Measurements from ENCODE around the gene MMP20. TPM values are rescaled to one million over a fixed set of nuclear protein-coding genes. Genes with fewer than 3 reads are reported as not detected.

Gene MMP20
- total RNA-seq, 1 experiment from 2014 or later = not detected

DNA sequence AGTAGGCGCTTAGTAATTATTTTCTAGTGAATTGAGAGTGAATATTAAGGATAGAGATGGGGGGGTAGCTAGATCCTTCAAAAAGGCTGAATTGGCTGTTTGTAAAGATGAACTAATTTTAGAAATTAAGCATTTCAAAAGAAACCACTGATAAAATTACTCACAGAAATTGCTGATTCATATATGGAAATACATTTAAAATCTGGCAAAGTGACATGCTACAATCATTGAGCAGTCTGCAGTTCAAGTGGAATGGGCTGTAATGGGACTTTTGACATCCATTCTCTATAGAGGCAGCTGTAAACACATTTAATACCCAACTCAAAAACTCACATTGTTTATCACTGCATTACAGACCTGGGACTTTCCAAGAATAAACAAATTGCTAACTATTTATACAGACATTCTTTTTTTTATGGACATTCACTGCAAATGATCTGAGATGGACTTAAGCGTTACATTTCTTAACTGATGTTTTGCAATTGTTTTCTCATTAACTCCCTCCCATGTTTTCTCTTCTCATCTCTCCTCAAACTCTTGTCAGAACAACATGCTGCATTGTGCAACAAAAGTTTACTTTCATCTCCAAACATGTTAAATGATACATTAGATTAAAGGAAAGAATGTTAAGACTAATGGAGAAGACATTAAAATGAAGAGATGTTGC, 52.4 kb downstream of the MMP20 start:
- Histone ChIP-seq H3K4me2 (ENCODE audit: insufficient read depth, insufficient read length, low read length) (no peak overlapping the region), H3K23ac (ENCODE audit: insufficient read length, low read depth, low read length) (no peak overlapping the region), H3K4ac (ENCODE audit: low read depth, low read length) (no peak overlapping the region), H2BK20ac (ENCODE audit: low read depth, low read length, poor library complexity, severe bottlenecking) (no peak overlapping the region), H2AK5ac (ENCODE audit: insufficient read length, low read length) (no peak overlapping the region), H4K20me1 (ENCODE audit: control insufficient read depth, insufficient read depth, insufficient read length) (no peaks in the 10 kb centered on the region), H3K56ac (ENCODE audit: insufficient read length, low read depth, low read length) (no peak overlapping the region), H2BK5ac (ENCODE audit: insufficient read length, low read length) (no peak overlapping the region), H4K91ac (ENCODE audit: insufficient read length, low read depth, low read length) (no peak overlapping the region), H4K8ac (replicated peaks; ENCODE audit: insufficient read length, low read depth, low read length) (no peak overlapping the region), H3K9ac (ENCODE audit: extremely low read depth, insufficient read length, low read length) (no peak overlapping the region), H3K9me3 (ENCODE audit: control insufficient read depth, low read depth, low read length) (peaks cover 14% of the 10 kb centered on the region), H3T11ph (ENCODE audit: low read length) (no peak overlapping the region), H3K27me3 (ENCODE audit: insufficient read depth, low read length) (no peaks in the 10 kb centered on the region), H3K79me2 (ENCODE audit: insufficient read depth, low read length) (no peaks in the 10 kb centered on the region), H3K27ac (ENCODE audit: insufficient read length, low read depth, low read length) (no peak overlapping the region), H2BK12ac (ENCODE audit: insufficient read length, low read depth, low read length) (no peak overlapping the region), H3K23me2 (ENCODE audit: insufficient read length, low read depth, low read length, poor library complexity, severe bottlenecking) (no peaks in the 10 kb centered on the region), H3K14ac (ENCODE audit: insufficient read depth, low read length) (no peak overlapping the region), H4K5ac (ENCODE audit: insufficient read length, low read depth, low read length) (no peak overlapping the region), H3K18ac (ENCODE audit: insufficient read length, low read depth, low read length) (no peak overlapping the region), H2BK15ac (ENCODE audit: low read depth, low read length) (no peak overlapping the region), H2AFZ (ENCODE audit: low read length) (no peak overlapping the region), H3K4me1 (ENCODE audit: insufficient read depth, low read length) (no peaks in the 10 kb centered on the region), H3K79me1 (ENCODE audit: insufficient read depth, low read depth, low read length, poor library complexity, severe bottlenecking) (no peaks in the 10 kb centered on the region), H2BK120ac (ENCODE audit: low read depth, low read length, poor library complexity, severe bottlenecking) (no peak overlapping the region)
- no peak for DNase-seq
- WGBS (ENCODE audit: extremely low coverage, insufficient read length, low lambda C conversion rate) = no CpG with 5 or more reads among the region's 2 CpGs
- Mint-ChIP-seq H3K27ac (no peak overlapping the region), H3K9me3 (peaks cover 22 to 24% of the 10 kb centered on the region in 2 experiments), H3K4me1 (no peaks in the 10 kb centered on the region), H3K36me3 (ENCODE audit: insufficient read depth in 1 of 3, low read depth in 3 of 3) (peaks cover 5 to 24% (median 16%) of the 10 kb centered on the region in 3 experiments), H3K27me3 (ENCODE audit: low read depth) (no peaks in the 10 kb centered on the region), H3K4me3 (no peak overlapping the region)
- TF ChIP-seq, protein P1, sequence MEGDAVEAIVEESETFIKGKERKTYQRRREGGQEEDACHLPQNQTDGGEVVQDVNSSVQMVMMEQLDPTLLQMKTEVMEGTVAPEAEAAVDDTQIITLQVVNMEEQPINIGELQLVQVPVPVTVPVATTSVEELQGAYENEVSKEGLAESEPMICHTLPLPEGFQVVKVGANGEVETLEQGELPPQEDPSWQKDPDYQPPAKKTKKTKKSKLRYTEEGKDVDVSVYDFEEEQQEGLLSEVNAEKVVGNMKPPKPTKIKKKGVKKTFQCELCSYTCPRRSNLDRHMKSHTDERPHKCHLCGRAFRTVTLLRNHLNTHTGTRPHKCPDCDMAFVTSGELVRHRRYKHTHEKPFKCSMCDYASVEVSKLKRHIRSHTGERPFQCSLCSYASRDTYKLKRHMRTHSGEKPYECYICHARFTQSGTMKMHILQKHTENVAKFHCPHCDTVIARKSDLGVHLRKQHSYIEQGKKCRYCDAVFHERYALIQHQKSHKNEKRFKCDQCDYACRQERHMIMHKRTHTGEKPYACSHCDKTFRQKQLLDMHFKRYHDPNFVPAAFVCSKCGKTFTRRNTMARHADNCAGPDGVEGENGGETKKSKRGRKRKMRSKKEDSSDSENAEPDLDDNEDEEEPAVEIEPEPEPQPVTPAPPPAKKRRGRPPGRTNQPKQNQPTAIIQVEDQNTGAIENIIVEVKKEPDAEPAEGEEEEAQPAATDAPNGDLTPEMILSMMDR (conservative IDR thresholded peaks at IDR 0.05) = no peak

All from H9 (cell line).